Measurements from ENCODE around the gene PITPNC1.

DNA sequence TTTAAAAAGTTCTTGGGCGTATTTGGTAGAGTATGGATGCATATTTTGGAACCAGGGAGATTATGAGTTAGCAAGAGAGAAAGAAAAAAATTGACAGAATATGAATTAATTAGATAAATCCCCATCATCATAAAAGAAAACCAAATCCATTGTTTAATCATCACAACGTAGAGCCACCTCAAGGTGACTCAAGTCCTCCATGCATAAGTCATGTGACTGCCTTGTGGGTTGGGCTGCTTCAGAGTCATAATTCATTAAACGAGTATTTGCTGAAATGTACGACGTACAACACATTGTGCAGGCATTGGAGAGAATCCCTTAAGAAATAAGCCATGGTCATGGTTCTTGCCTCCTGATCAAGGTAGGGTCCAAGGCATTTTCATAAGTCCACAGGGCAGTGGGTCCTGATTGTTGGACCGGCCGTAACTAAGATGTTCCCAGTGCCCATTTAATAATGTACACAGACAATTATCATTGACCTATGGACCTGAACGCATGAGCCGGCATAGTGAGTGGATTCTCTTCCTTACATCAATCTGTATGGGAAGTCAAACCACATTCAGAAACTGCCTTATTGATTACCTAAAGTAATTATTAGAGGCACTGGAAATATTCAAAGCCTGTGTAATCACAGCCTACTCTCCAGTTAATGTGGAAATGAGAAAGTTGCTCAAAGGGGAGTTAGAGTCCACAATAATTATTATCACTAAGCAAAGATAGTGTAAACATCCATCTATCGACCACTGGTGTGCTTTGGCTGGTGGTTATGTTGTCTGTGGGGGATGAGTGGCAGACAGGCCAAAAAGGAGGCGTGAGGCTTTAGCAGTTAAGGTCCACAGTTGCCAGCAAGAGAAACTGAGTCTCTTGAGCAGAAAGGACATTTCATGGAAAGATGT is 165.4 kb downstream of the PITPNC1 start:
- TF ChIP-seq POLR2A (IDR thresholded peaks at IDR 0.05): no peak
- TF ChIP-seq, protein P1, sequence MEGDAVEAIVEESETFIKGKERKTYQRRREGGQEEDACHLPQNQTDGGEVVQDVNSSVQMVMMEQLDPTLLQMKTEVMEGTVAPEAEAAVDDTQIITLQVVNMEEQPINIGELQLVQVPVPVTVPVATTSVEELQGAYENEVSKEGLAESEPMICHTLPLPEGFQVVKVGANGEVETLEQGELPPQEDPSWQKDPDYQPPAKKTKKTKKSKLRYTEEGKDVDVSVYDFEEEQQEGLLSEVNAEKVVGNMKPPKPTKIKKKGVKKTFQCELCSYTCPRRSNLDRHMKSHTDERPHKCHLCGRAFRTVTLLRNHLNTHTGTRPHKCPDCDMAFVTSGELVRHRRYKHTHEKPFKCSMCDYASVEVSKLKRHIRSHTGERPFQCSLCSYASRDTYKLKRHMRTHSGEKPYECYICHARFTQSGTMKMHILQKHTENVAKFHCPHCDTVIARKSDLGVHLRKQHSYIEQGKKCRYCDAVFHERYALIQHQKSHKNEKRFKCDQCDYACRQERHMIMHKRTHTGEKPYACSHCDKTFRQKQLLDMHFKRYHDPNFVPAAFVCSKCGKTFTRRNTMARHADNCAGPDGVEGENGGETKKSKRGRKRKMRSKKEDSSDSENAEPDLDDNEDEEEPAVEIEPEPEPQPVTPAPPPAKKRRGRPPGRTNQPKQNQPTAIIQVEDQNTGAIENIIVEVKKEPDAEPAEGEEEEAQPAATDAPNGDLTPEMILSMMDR (IDR thresholded peaks at IDR 0.05): no peak

All from suprapubic skin (tissue), 3 donors.